ENCODE data around the gene MEIKIN.

Gene MEIKIN

DNA sequence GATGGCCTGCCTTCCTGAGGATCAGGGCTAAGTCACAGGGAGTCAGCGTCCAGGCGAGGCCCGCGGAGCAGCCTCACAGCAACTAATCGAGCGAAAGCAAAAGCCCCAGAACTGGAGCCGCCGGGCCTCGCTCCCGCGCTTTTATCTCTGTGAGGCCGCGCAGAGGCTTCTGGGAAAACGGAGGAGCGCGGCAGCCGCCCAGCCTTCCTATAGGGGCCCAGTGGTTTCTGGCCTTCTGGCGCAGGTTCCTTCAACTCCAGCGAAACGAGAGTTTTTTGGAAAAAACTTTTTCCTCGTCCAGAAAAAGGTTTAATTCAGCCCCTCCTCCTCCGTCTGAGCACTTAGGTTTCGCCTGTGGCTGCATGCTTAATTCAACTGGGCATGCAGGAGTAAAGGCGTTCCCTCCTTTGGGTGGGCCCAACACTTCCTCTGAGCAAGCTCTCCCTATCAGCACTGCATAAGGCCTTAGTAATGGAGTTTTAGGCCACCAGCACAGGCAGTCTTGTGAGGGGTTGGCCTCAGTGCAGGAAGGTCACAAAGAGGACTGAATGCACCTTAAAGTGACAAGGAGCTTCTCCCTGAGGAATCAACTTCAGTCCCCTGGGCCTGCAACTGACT lies at the start of gene MEIKIN:
Gene MEIKIN (minus strand): TSS at position 113 of the 618 bp plus-strand sequence. CDS start 158 bp downstream, outside the sequence.
- H3K27ac ChIP-seq, result peak within 1 kb of the TSS in 9 of 11 experiments; percentile 22 to 80 (median 67); a peak in 14 of 22 replicates

DNA sequence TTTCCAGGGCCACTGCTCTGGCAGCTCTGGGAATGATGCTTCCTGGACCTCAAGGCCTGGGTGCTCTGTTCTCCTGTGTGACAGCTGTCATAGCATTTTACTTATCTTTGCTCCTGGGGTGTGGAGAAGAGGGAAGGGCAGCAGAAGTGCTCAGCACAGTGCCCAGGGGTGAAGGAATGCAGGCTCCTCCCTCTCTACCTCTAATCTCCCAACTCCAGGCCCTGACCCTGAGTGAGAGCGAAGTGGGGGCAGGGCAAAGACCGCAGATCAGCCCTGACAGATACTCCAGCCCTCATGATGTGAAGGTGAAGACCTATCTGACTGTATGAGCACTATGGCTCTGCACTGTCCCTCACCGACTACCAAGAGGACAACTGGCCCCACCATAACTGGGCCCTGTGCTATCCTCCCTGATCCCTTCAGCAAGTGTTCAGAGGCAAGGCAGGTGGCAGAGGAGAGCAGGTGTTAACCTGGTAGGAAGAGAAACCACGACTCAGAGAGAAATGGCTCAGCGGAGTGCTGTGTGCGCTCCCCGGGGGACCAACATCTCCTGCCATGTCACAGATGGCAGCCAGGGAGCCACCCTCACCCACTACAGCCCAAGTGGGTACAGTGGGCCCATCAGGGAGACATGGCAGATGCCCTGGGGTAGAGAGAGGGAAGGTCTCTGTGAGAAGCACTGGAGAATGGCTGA lies 49.2 kb upstream of the MEIKIN start:
- no peaks in the 10 kb centered on the region for H3K36me3 ChIP-seq
- no peak overlapping the region for H3K9ac ChIP-seq
- peak overlapping the region in 8 of 11 experiments; percentile 40 to 93 (median 66); a peak in 17 of 22 replicates for H3K4me2 ChIP-seq
- H3K4me1 ChIP-seq, result peaks cover 13 to 56% (median 51%) of the 10 kb centered on the region in 10 experiments
- H3K4me3 ChIP-seq, result no peak overlapping the region
- H3K27me3 ChIP-seq, result no peaks in the 10 kb centered on the region
- no peaks in the 10 kb centered on the region for H4K20me1 ChIP-seq
- no peaks in the 10 kb centered on the region for H3K9me3 ChIP-seq (replicated peaks in 1 of 11)
- no peak for TF ChIP-seq Cebpa-rat (IDR thresholded peaks at IDR 0.05)
- no peak overlapping the region for H3K27ac ChIP-seq

More for the DNA sequence above, at the start of gene MEIKIN:
- Histone ChIP-seq H3K27me3 (no peaks in the 10 kb centered on the region), H4K20me1 (no peaks in the 10 kb centered on the region), H3K4me1 (peaks cover 3 to 50% (median 22%) of the 10 kb centered on the region in 10 experiments), H3K9ac (peak within 1 kb of the TSS in 5 of 11 experiments; percentile 17 to 49 (median 42); a peak in 6 of 22 replicates), H3K9me3 (replicated peaks in 1 of 11) (peaks cover 0 to 16% (median 3%) of the 10 kb centered on the region in 11 experiments; a peak in 9 of 22 replicates), H3K4me3 (peak within 1 kb of the TSS in 4 of 10 experiments; percentile 15 to 40 (median 26); a peak in 6 of 20 replicates), H3K4me2 (peak within 1 kb of the TSS in 8 of 11 experiments; percentile 35 to 90 (median 67); a peak in 16 of 22 replicates), H3K36me3 (no peaks in the 10 kb centered on the region)
- TF ChIP-seq Cebpa-rat (IDR thresholded peaks at IDR 0.05), result no peak

DNA sequence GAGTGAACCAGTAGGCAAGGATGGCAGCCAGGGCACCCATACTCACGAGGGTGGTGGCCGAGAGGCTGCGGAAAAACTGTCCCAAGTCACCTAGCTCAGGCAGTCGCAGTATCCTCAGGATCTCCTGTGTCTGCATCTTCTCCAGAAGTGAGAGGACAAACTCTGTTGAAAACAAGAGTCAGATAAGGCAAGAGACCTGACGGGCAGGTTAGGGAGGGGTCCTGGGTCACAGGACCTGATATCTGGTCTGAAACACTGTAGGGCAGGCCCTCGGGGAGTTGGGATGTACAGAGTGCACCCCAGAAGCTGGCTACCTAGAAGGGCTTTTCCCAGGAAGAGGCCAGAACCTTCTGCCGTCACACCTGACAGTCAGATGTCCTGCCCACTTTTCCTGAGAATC lies 48.6 kb upstream of the MEIKIN start:
- H4K20me1 ChIP-seq, result no peaks in the 10 kb centered on the region
- H3K9ac ChIP-seq, result no peak overlapping the region
- H3K4me2 ChIP-seq, result peak overlapping the region in 5 of 11 experiments; percentile 51 to 93 (median 69); a peak in 5 of 22 replicates
- H3K27ac ChIP-seq, result no peak overlapping the region
- peaks cover 7 to 50% (median 45%) of the 10 kb centered on the region in 10 experiments for H3K4me1 ChIP-seq
- no peaks in the 10 kb centered on the region for H3K36me3 ChIP-seq
- H3K9me3 ChIP-seq (replicated peaks in 1 of 11), result no peaks in the 10 kb centered on the region
- H3K4me3 ChIP-seq, result no peak overlapping the region
- no peak for TF ChIP-seq Cebpa-rat (IDR thresholded peaks at IDR 0.05)
- H3K27me3 ChIP-seq, result no peaks in the 10 kb centered on the region

DNA sequence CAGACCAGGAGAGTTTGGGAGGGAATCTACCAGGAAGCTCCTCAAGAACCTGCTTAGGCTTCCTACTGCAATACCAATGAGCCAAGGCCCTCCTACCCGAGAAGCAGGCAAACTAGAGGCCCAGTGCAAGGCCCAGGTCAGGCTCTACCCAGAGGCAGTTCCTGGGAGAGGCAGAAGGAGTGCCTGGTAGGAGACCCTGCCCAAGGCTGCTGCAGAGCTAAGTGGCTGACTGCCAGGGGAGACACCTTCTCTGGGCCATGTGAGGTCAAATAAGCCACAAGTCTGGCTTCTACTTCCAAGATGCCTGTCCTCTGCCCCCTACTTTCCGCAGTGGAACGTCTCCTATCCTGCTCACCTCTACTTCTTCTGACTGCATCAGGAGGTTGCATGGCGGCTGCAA lies 48.2 kb upstream of the MEIKIN start:
- Histone ChIP-seq H3K9me3 (replicated peaks in 1 of 11) (no peaks in the 10 kb centered on the region), H3K27ac (no peak overlapping the region)

GRCh38 chr5:131992370-131992769 lies 46.9 kb upstream of the MEIKIN start:
- Histone ChIP-seq H3K9me3 (replicated peaks in 1 of 11) (no peaks in the 10 kb centered on the region), H3K27ac (no peak overlapping the region), H3K4me3 (no peak overlapping the region), H3K4me1 (peaks cover 0 to 35% (median 28%) of the 10 kb centered on the region in 10 experiments; a peak in 15 of 20 replicates), H3K4me2 (no peak overlapping the region), H3K36me3 (no peaks in the 10 kb centered on the region), H3K9ac (no peak overlapping the region), H4K20me1 (no peaks in the 10 kb centered on the region), H3K27me3 (no peaks in the 10 kb centered on the region)
- TF ChIP-seq Cebpa-rat (IDR thresholded peaks at IDR 0.05), result no peak

More for the DNA sequence above, 48.2 kb upstream of the MEIKIN start:
- H4K20me1 ChIP-seq, result no peaks in the 10 kb centered on the region
- no peak for TF ChIP-seq Cebpa-rat (IDR thresholded peaks at IDR 0.05)
- no peak overlapping the region for H3K4me3 ChIP-seq
- H3K36me3 ChIP-seq, result no peaks in the 10 kb centered on the region
- H3K9ac ChIP-seq, result no peak overlapping the region
- H3K27me3 ChIP-seq, result no peaks in the 10 kb centered on the region
- peaks cover 4 to 46% (median 41%) of the 10 kb centered on the region in 10 experiments; a peak in 18 of 20 replicates for H3K4me1 ChIP-seq
- no peak overlapping the region for H3K4me2 ChIP-seq

GRCh38 chr5:131991593-131992324 lies 46.3 kb upstream of the MEIKIN start:
- H3K9me3 ChIP-seq (replicated peaks in 1 of 11), result no peaks in the 10 kb centered on the region
- no peaks in the 10 kb centered on the region for H4K20me1 ChIP-seq
- H3K27ac ChIP-seq, result no peak overlapping the region
- no peaks in the 10 kb centered on the region for H3K36me3 ChIP-seq
- no peak overlapping the region for H3K4me3 ChIP-seq
- no peak overlapping the region for H3K9ac ChIP-seq
- no peak overlapping the region for H3K4me2 ChIP-seq
- H3K4me1 ChIP-seq, result peaks cover 0 to 30% (median 22%) of the 10 kb centered on the region in 10 experiments; a peak in 15 of 20 replicates
- TF ChIP-seq Cebpa-rat (IDR thresholded peaks at IDR 0.05), result no peak
- H3K27me3 ChIP-seq, result no peaks in the 10 kb centered on the region

DNA sequence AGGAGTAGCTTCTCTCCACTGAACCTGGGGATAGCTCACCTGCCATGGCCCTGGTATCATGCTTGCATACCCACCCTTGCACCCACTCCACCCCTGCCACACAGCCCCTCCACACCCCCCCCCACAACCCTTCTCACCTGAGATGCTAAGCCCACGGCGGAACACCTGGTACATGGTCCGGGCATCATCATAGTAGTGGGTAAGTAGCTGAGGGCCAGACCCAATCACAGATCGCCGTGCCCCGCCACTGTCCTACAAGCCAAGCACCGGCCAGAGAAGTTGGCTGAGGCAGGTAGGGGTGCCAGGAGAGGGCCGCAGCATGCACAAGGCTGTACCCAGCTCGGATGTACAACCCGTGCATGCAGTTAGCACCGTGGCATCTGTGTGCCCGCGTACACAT lies 45.3 kb upstream of the MEIKIN start:
- no peak for TF ChIP-seq Cebpa-rat (IDR thresholded peaks at IDR 0.05)
- no peaks in the 10 kb centered on the region for H3K27me3 ChIP-seq
- H3K27ac ChIP-seq, result no peak overlapping the region
- no peak overlapping the region for H3K9ac ChIP-seq
- peaks cover 0 to 23% (median 14%) of the 10 kb centered on the region in 10 experiments; a peak in 14 of 20 replicates for H3K4me1 ChIP-seq
- no peaks in the 10 kb centered on the region for H4K20me1 ChIP-seq
- H3K4me2 ChIP-seq, result no peak overlapping the region
- no peaks in the 10 kb centered on the region for H3K9me3 ChIP-seq (replicated peaks in 1 of 11)
- H3K4me3 ChIP-seq, result no peak overlapping the region
- H3K36me3 ChIP-seq, result no peaks in the 10 kb centered on the region

DNA sequence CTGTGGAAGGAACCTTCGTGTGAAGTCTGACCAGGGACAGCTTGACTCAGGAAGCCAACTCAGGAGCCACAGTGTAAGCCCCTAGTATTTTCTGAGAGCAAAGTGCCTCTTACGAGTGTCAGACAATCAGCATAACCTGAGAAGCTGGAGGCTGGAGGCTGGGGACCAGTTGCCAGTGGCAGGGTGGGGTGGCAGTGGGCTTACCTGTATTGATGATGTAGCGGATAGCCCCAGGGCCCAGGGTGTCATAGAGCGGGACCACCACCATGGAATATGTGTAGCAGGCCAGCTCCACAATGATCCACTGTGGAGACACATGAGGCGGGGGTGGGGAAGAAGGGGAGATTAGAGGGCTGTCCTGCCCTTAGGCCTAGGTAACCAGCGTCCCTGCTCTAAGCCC lies 43.1 kb upstream of the MEIKIN start:
- no peaks in the 10 kb centered on the region for H4K20me1 ChIP-seq
- H3K27me3 ChIP-seq, result no peaks in the 10 kb centered on the region
- no peak for TF ChIP-seq Cebpa-rat (IDR thresholded peaks at IDR 0.05)

DNA sequence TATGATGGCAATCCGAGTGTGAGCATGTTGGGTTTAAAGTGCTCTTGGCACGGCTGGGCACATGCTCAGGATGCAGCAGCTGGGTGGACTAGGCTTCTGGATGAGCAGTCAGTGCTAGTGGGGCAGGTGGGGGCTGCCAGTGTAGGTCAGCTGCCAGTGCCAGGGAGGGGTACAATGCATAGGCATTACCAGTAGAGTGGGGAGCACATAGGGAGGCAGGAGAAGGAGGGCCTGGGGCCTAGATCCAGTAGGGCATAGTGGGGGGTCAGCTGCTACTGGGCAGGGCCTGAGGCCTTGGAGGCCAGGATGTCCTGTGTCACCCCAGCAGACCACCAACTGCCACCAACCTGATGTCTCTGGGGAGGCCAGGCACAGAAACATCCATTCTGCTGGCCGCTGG lies 41.8 kb upstream of the MEIKIN start:
- no peak for TF ChIP-seq Cebpa-rat (IDR thresholded peaks at IDR 0.05)
- no peak overlapping the region for H3K27ac ChIP-seq
- H3K36me3 ChIP-seq, result no peaks in the 10 kb centered on the region
- H3K27me3 ChIP-seq, result no peaks in the 10 kb centered on the region
- H3K9ac ChIP-seq, result no peak overlapping the region
- H4K20me1 ChIP-seq, result no peaks in the 10 kb centered on the region
- H3K4me2 ChIP-seq, result no peak overlapping the region
- peaks cover 0 to 14% (median 0%) of the 10 kb centered on the region in 10 experiments; a peak in 5 of 20 replicates for H3K4me1 ChIP-seq
- no peaks in the 10 kb centered on the region for H3K9me3 ChIP-seq (replicated peaks in 1 of 11)
- H3K4me3 ChIP-seq, result no peak overlapping the region

More for the DNA sequence above, 43.1 kb upstream of the MEIKIN start:
- no peak overlapping the region for H3K9ac ChIP-seq
- H3K4me3 ChIP-seq, result no peak overlapping the region
- H3K4me1 ChIP-seq, result peaks cover 0 to 8% (median 0%) of the 10 kb centered on the region in 10 experiments; a peak in 4 of 20 replicates
- no peak overlapping the region for H3K27ac ChIP-seq
- H3K9me3 ChIP-seq (replicated peaks in 1 of 11), result no peaks in the 10 kb centered on the region
- H3K4me2 ChIP-seq, result no peak overlapping the region
- no peaks in the 10 kb centered on the region for H3K36me3 ChIP-seq
